Esophagus squamous epithelium (tissue), 5 donors: ENCODE measurements around the gene RET. TPM values are rescaled to one million over a fixed set of nuclear protein-coding genes. Genes with fewer than 3 reads are reported as not detected.

Experiments used
- DNase-seq: peaks from one replicate; lab custom pipeline; 2025; lab: John Stamatoyannopoulos, UW
- H3K27ac ChIP-seq, 4 donors: fragments of 200-600 bp; sonication (generic); one replicate each; pipeline ENCODE4 v1.5.1; 2016 to 2019; ENCODE audit warnings: mild to moderate bottlenecking in 1 of 4
- H3K27me3 ChIP-seq, 4 donors: fragments of 200-600 bp; sonication (generic); 1 replicate in 3 of 4; 2 replicates in 1 of 4; pipeline versions ENCODE4 v1.5.1 to v1.6.0; 2017 to 2021; ENCODE audit warnings: antibody characterized with exemption in 1 of 4
- H3K36me3 ChIP-seq, 3 donors: fragments of 200-600 bp; sonication (generic); one replicate each; pipeline ENCODE4 v1.5.1; 2016 to 2019
- H3K4me1 ChIP-seq, 3 donors: fragments of 200-600 bp; sonication (generic); one replicate each; pipeline ENCODE4 v1.5.1; 2017 to 2019
- H3K4me3 ChIP-seq, 4 donors: fragments of 200-600 bp; sonication (generic); 1 replicate in 3 of 4; 2 replicates in 1 of 4; pipeline ENCODE4 v1.5.1; 2016 to 2019; ENCODE audit warnings: mild to moderate bottlenecking in 2 of 4, moderate library complexity in 1 of 4
- H3K9me3 ChIP-seq, 3 donors: fragments of 200-600 bp; sonication (generic); one replicate each; pipeline ENCODE4 v1.5.1; 2016 to 2019
- POLR2A ChIP-seq, 4 donors: fragments of 450-650 bp; IDR thresholded peaks; one replicate each; pipeline ENCODE4 v1.6.1; 2017; ENCODE audit warnings: antibody characterized with exemption in 4 of 4, mild to moderate bottlenecking in 4 of 4, moderate library complexity in 3 of 4
- WGBS, 2 donors: methylation state at CpG; one replicate each; pipeline ENCODE4 v1.1.5; 2018; 5-methylcytosine and 5-hydroxymethylcytosine counted together
- intact Hi-C: fragments of 100-400 bp; cut with DNase I; formaldehyde crosslinking; loops from one replicate; pipeline ENCODE4 v1.15.0; 2022
- total RNA-seq, 4 donors: library from RNA; depleted of rRNA; stranded (reverse); fragments of >200 nt; gene quantifications; one replicate each; pipeline ENCODE4 v1.1.0, GENCODE V29; 2016
- TF ChIP-seq, protein P1 (sequence below), 6 experiments: fragments of 450-650 bp in 4 of 6; fragments of 200-600 bp in 2 of 6; sonication (generic) in 2 of 6; IDR thresholded peaks; one replicate each; pipeline ENCODE4 v1.5.1; 2016 to 2019; ENCODE audit warnings: antibody characterized with exemption in 6 of 6, mild to moderate bottlenecking in 4 of 6, moderate library complexity in 4 of 6
- donor health status: DM: yes; HTN: yes; CAD: no.

The RET gene
- total RNA-seq, 4 donors from 2014 or later: 0.04 to 0.19 (median 0.11) TPM

GRCh38 chr10:43131256-43131655 lies 54.4 kb downstream of the RET start:
- H3K4me3 ChIP-seq: no peak overlapping the region
- H3K4me1 ChIP-seq: peaks cover 0 to 6% (median under 1%) of the 10 kb centered on the region in 3 donors
- intact Hi-C loops: no loop called here
- no peaks in the 10 kb centered on the region for H3K27me3 ChIP-seq
- DNase-seq: no peak
- 69 to 77% methylated on average over 11 of the region's 11 CpGs for WGBS, 2 donors
- no peaks in the 10 kb centered on the region for H3K9me3 ChIP-seq
- no peak overlapping the region for H3K27ac ChIP-seq
- no peaks in the 10 kb centered on the region for H3K36me3 ChIP-seq
- no peak for TF ChIP-seq POLR2A (IDR thresholded peaks at IDR 0.05)
- TF ChIP-seq, protein P1, sequence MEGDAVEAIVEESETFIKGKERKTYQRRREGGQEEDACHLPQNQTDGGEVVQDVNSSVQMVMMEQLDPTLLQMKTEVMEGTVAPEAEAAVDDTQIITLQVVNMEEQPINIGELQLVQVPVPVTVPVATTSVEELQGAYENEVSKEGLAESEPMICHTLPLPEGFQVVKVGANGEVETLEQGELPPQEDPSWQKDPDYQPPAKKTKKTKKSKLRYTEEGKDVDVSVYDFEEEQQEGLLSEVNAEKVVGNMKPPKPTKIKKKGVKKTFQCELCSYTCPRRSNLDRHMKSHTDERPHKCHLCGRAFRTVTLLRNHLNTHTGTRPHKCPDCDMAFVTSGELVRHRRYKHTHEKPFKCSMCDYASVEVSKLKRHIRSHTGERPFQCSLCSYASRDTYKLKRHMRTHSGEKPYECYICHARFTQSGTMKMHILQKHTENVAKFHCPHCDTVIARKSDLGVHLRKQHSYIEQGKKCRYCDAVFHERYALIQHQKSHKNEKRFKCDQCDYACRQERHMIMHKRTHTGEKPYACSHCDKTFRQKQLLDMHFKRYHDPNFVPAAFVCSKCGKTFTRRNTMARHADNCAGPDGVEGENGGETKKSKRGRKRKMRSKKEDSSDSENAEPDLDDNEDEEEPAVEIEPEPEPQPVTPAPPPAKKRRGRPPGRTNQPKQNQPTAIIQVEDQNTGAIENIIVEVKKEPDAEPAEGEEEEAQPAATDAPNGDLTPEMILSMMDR (IDR thresholded peaks at IDR 0.05): no peak

DNA sequence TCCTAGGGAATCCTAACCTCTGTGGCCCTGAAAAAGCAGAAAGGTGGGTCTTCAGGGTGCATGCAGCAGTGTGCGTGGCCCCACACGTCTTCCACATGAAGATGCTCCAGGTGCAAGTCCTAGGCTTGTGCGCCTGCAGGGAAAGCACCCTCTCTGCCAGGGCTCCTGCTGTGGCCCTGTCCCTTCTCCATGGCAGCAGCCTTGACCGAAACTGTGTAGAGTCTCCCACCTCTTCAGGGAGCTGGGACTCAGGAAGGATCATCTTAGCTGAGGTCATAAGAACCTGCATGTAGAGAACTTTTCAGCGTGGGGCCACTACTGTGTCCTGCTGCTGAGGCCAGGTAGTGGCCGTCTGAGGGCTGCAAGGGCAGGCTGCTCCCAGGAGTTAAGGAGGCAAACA lies 55.0 kb downstream of the RET start:
- no peaks in the 10 kb centered on the region for H3K36me3 ChIP-seq
- intact Hi-C loops: no loop called here
- H3K4me1 ChIP-seq: peaks cover under 1 to 12% (median 6%) of the 10 kb centered on the region in 3 donors
- H3K27me3 ChIP-seq: no peaks in the 10 kb centered on the region
- H3K9me3 ChIP-seq: no peaks in the 10 kb centered on the region
- TF ChIP-seq POLR2A (IDR thresholded peaks at IDR 0.05): no peak
- TF ChIP-seq, protein P1 (IDR thresholded peaks at IDR 0.05): no peak
- H3K27ac ChIP-seq: no peak overlapping the region
- DNase-seq: no peak
- 89 to 100% methylated on average over 1 to 5 of the region's 6 CpGs for WGBS, 2 donors
- H3K4me3 ChIP-seq: no peak overlapping the region

DNA sequence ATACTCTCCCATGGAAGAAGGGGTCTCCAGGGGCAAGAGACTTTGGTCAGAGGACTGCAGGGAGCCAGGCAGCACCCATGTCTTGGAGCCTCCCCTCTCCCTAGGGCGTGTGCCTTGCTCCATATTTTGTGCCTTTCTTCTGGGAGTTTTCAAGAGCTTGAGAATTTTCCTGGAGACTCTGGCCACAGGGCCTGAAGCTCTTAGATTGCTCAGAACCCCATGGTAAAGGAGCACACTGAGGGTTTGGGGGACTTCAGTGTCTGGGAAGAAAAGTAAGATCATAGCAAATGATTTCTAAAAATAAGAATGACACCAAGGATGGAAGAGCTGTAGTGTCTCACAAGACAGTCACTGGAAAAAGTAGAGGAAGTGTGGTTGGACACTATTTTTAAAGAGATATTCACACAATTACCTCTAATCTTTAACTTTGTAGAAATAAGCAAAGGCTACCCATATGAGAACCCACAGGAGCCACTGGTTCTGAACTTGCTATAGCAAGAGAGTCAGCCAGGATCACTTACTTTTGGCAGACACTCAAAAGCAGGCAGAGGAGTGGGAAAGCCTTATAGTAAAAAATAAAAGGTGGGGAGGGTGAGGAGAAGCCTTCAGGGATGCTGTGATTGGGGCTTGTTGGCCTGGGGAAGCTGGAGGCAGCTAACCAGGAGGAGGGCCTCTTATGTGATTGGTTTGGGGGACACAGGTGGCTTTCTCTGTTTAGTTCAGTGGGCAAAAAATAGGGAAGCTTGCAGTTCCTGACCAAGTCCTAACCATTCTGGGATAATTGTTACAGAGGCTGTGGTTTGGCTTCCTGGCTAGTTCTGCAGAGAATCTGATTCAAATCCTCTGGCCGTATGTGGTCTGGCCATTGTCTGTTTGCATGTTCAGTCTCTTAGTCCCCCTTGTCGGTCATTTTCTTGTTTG lies 56.3 kb downstream of the RET start:
- H3K9me3 ChIP-seq: no peaks in the 10 kb centered on the region
- intact Hi-C loops: no loop called here
- no peaks in the 10 kb centered on the region for H3K27me3 ChIP-seq
- DNase-seq: no peak
- no peak for TF ChIP-seq POLR2A (IDR thresholded peaks at IDR 0.05)
- TF ChIP-seq, protein P1 (IDR thresholded peaks at IDR 0.05): no peak
- H3K4me3 ChIP-seq: no peak overlapping the region
- 53 to 79% methylated on average over 2 to 3 of the region's 3 CpGs for WGBS, 2 donors
- peaks cover 8 to 25% (median 10%) of the 10 kb centered on the region in 3 donors for H3K4me1 ChIP-seq
- no peak overlapping the region for H3K27ac ChIP-seq
- no peaks in the 10 kb centered on the region for H3K36me3 ChIP-seq

GRCh38 chr10:43134126-43134905 lies 57.4 kb downstream of the RET start:
- H3K9me3 ChIP-seq: no peaks in the 10 kb centered on the region
- no peak overlapping the region for H3K4me3 ChIP-seq
- no peak for DNase-seq
- H3K36me3 ChIP-seq: no peaks in the 10 kb centered on the region
- peaks cover 8 to 24% (median 10%) of the 10 kb centered on the region in 3 donors for H3K4me1 ChIP-seq
- H3K27me3 ChIP-seq: no peaks in the 10 kb centered on the region
- WGBS, 2 donors: 82 to 91% methylated on average over 5 of the region's 5 CpGs
- H3K27ac ChIP-seq: no peak overlapping the region
- no peak for TF ChIP-seq POLR2A (IDR thresholded peaks at IDR 0.05)
- TF ChIP-seq, protein P1 (IDR thresholded peaks at IDR 0.05): no peak
- intact Hi-C loops: no loop called here
